T-helper 2 cell (primary cell): ENCODE data around the gene CEP41.

Experiments
- DNase-seq, 5 experiments: peaks; one replicate each; pipeline versions ENCODE4 v3.0.0 to v3.0.0-alpha.2; 2012 to 2022

CEP41 gene

DNA sequence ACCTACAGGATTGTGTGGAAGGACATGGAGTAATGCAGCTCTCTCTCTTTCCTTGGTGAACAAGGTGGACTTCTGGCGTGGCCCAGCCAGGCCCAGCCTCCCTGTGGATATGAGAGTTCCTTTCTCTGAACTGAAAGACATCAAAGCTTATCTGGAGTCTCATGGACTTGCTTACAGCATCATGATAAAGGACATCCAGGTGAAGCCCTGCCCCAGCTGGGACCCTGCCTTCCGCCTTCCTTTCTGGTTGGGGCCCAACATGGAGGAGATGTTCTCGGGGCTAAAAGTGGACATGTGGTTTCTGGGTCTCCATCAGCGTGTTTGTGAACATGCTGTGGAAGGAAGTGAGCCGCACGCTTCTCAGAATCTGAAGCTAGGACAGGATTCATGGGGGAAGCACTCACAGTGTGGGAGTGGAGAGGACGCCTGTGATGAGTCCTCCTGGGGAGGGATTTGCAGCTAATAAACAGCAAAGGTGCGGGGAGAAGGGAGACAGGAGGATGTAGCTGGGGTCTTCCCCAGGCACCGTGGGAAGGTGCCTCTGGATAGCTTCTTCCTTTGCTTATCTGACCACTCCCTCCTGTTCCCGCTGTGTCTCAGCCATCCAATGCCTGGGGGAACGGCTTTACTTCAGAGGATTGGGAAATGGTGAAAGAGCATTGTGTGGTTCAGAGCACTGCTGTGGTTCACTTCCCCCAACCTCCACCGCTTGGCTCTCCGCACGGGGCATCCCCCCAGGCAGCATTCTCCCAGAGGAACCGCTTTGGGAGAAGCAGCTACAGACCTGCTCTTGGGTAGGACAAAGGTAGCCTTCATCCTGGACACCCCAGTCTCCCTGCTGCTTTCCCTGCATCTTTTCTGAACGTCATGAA, 90.7 kb downstream of the CEP41 start:
- no peak for DNase-seq

DNA sequence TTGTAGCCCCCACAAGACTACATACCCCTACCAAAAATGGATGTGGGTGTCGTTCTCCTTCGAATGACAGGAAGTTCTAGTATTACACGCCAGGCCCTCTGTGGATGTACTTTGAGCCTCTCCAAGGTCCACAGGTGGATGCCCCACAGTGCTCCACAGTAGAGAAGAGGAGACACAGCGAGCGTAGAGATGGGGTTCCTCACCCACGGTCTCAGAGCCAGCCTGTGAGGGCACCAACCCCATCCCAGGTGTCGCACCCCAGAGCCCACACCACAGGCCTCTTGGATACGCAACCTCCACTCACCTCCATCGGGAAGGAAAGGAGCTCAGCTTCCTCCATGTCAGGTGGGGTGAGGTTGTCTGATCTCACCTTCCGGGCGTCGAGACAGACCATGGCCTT, 93.9 kb downstream of the CEP41 start:
- DNase-seq: no peak

DNA sequence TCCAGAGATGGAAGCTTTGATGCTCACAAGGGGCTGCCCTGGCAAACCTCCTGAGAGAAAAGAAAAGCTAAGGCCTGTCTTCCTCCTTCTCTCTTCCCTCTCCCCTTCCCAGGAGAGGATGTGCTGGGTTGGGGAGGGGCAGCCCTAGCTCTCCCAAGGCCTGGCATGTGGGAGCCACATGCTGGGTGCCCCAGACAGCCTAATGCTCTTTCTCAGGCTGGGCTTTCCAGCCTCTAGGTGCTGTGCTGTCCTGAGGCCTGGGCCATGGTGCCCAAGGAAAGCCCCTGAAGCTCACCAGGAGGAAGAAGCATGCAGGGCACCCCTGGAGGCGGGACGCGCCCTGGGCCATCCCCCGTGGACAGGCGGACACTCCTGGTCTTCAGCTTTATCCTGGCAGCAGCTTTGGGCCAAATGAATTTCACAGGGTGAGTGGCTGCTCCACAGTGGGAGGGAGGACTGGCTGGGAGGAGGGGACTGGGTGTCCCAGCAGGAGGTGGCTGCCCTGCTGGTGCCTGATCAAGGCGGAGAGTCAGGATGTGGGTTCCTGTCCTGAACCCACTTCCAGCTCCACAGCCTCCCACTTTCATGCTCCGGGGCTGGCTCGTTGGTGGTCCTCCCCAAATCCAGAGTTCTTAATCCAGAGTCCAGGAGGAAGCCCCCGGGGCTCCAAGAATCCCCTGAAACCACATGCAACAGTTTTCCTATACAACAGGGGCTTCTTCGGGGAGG, 94.5 kb downstream of the CEP41 start:
- DNase-seq: no peak

DNA sequence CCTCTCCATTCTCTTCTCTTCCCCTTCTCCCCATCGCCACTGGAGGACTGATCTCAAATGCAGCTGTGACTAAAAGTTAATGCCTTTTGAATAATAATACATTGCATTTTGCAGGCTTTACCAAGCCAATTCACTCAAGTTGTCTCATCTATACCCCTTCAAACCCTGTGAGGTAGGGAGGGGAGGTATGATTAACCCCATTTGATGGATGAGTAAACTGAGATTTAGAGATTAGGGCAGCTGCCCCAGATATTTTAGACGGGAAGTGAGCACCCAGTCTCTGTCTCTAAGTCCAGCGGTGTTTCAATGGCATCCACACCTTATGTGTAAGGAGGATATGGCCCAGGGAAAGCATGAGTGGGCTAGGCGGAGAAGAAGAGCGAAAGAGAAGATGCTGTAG, 95.1 kb downstream of the CEP41 start:
- no peak for DNase-seq

- DNase-seq: no peak
Observed at GRCh38 chr7:130345136-130345535, 95.7 kb downstream of the CEP41 start.

GRCh38 chr7:130344271-130344866, 96.4 kb downstream of the CEP41 start, which contains the start of gene CPA5:
Gene CPA5 (plus strand): TSS chr7:130344816. CDS start chr7:130346486, 1,670 bp downstream.
- DNase-seq: no peak
